Panc1 (cell line): Measurements from ENCODE around the gene ZNF583. TPM values are rescaled to one million over a fixed set of nuclear protein-coding genes. Genes with fewer than 3 reads are reported as not detected.

Source experiments
- ATAC-seq: fragments of 200-7000 bp; cut with Tn5 transposase; 2 replicates; pipeline ENCODE4 v1.9.1; 2020; ENCODE audit warnings: mild to moderate bottlenecking, moderate library complexity
- Bru-seq: library from RNA; stranded (reverse); fragments of 400-500 nt; gene quantifications from one replicate; lab custom pipeline; 2021; lab: Mats Ljungman, UMichigan
- BruChase-seq, 2 experiments: library from RNA; stranded (reverse); fragments of 400-500 nt; gene quantifications; one replicate each; lab custom pipeline; 2021; lab: Mats Ljungman, UMichigan
- BruUV-seq: library from RNA; stranded (reverse); fragments of 400-500 nt; replicated peaks from 2 replicates; lab custom pipeline; 2021; lab: Mats Ljungman, UMichigan
- CTCF ChIA-PET: fragments of 300-600 bp; sonication (Branson Sonifier 250); formaldehyde crosslinking; loops from one replicate; lab custom pipeline; 2022; ENCODE audit warnings: antibody characterized with exemption; lab: Charles Lee
- POLR2A ChIA-PET: fragments of 300-600 bp; sonication (Branson Sonifier 250); formaldehyde crosslinking; loops from one replicate; lab custom pipeline; 2022; ENCODE audit warnings: antibody characterized with exemption; lab: Charles Lee
- DNase-seq: peaks from one replicate; pipeline ENCODE4 v3.0.0-alpha.2; 2010; ENCODE audit warnings: low read depth, low spot score
- H3K27ac ChIP-seq: 2 replicates; pipeline ENCODE4 v1.5.1; 2011; ENCODE audit warnings: mild to moderate bottlenecking, low read length, inconsistent platforms
- H3K27me3 ChIP-seq: fragments of 200-500 bp; sonication (Bioruptor generic); 2 replicates; pipeline ENCODE4 v1.6.0; 2014; ENCODE audit warnings: low read length, inconsistent platforms; ENCODE audit not compliant: control insufficient read depth, insufficient read depth
- H3K36me3 ChIP-seq: fragments of 200-500 bp; sonication (Bioruptor generic); 2 replicates; pipeline ENCODE4 v1.5.1; 2014; ENCODE audit warnings: inconsistent platforms, mild to moderate bottlenecking, low read length, moderate library complexity; ENCODE audit not compliant: control insufficient read depth, insufficient read depth
- H3K4me1 ChIP-seq: 2 replicates; pipeline ENCODE4 v1.5.1; 2011; ENCODE audit warnings: inconsistent platforms, mild to moderate bottlenecking, low read length, moderate library complexity; ENCODE audit not compliant: control insufficient read depth, insufficient read depth
- H3K4me3 ChIP-seq, 2 experiments: 2 replicates each; pipeline ENCODE4 v1.5.1; 2011 to 2012; ENCODE audit warnings: low read depth in 2 of 2, low read length in 2 of 2, mild to moderate bottlenecking in 2 of 2, inconsistent platforms in 1 of 2, moderate library complexity in 1 of 2
- H3K9me3 ChIP-seq: fragments of 200-500 bp; sonication (Bioruptor generic); 2 replicates; pipeline ENCODE4 v1.5.1; 2014; ENCODE audit warnings: low read depth, mild to moderate bottlenecking, inconsistent platforms, low read length, moderate library complexity; ENCODE audit not compliant: control insufficient read depth, insufficient read depth
- POLR2AphosphoS5 ChIP-seq: IDR thresholded peaks from 2 replicates; pipeline ENCODE4 v1.6.1; 2012; ENCODE audit warnings: mild to moderate bottlenecking, low read depth, low read length, moderate library complexity
- SIN3A ChIP-seq: IDR thresholded peaks from 2 replicates; pipeline ENCODE4 v1.6.1; 2012; ENCODE audit warnings: low read depth, mild to moderate bottlenecking, low read length, moderate library complexity, borderline replicate concordance; ENCODE audit not compliant: insufficient read depth
- TCF7L2 ChIP-seq: IDR thresholded peaks from 2 replicates; pipeline ENCODE4 v1.6.1; 2011; ENCODE audit warnings: mild to moderate bottlenecking, low read depth, low read length, inconsistent platforms
- in situ Hi-C: cut with HindIII; loops from 2 replicates; pipeline ENCODE4 v1.10.0; 2016; ENCODE audit warnings: low sequenced_read_pairs, low pct_unique_long_range_greater_than_20kb
- intact Hi-C: fragments of 100-400 bp; cut with micrococcal nuclease; formaldehyde crosslinking; loops from one replicate; pipeline ENCODE4 v1.10.0; 2022; ENCODE audit not compliant: unreplicated experiment
- long read RNA-seq: library from polyadenylated mRNA; unstranded; transcript quantifications from one replicate; pipeline ENCODE4 v2.0.0, GENCODE V29; 2021; ENCODE audit not compliant: unreplicated experiment
- polyA plus RNA-seq: library from polyadenylated mRNA; unstranded; fragments of >200 nt; gene quantifications from one replicate; pipeline ENCODE4 v1.2.1, GENCODE V29; 2012; ENCODE audit warnings: missing spikeins; ENCODE audit not compliant: insufficient read length
- total RNA-seq: library from RNA; stranded (reverse); gene quantifications from one replicate; pipeline ENCODE4 v1.2.1, GENCODE V29; 2021; ENCODE audit not compliant: unreplicated experiment
- TF ChIP-seq, protein P1 (sequence below): fragments of 450-650 bp; IDR thresholded peaks from 2 replicates; pipeline ENCODE4 v1.5.1; 2017; ENCODE audit warnings: mild to moderate bottlenecking
- TF ChIP-seq, protein P2 (sequence below), 2 experiments: IDR thresholded peaks; 2 replicates each; pipeline ENCODE4 v1.6.1; 2011 to 2012; ENCODE audit warnings: low read depth in 2 of 2, control low read depth in 1 of 2, low read length in 1 of 2, mild to moderate bottlenecking in 1 of 2, moderate library complexity in 1 of 2; ENCODE audit not compliant: insufficient read depth in 1 of 2

ZNF583 gene
- 6.1 TPM for total RNA-seq
- 2.8 TPM for polyA plus RNA-seq
- percentile 64 among the genes with signal in this experiment for Bru-seq, nascent RNA
- BruChase-seq, experiment 1, labeled RNA remaining after a 2-hour chase = percentile 65 among the genes with signal in this experiment
- percentile 54 among the genes with signal in this experiment for BruChase-seq, experiment 2, labeled RNA remaining after a 6-hour chase
- long read RNA-seq, full-length matches to known transcripts = 8 of 10 reads
- long read RNA-seq, partial matches to known transcripts = 1 of 10 reads
- long read RNA-seq, other reads (novel, unspliced or antisense) = 1 of 10 reads

DNA sequence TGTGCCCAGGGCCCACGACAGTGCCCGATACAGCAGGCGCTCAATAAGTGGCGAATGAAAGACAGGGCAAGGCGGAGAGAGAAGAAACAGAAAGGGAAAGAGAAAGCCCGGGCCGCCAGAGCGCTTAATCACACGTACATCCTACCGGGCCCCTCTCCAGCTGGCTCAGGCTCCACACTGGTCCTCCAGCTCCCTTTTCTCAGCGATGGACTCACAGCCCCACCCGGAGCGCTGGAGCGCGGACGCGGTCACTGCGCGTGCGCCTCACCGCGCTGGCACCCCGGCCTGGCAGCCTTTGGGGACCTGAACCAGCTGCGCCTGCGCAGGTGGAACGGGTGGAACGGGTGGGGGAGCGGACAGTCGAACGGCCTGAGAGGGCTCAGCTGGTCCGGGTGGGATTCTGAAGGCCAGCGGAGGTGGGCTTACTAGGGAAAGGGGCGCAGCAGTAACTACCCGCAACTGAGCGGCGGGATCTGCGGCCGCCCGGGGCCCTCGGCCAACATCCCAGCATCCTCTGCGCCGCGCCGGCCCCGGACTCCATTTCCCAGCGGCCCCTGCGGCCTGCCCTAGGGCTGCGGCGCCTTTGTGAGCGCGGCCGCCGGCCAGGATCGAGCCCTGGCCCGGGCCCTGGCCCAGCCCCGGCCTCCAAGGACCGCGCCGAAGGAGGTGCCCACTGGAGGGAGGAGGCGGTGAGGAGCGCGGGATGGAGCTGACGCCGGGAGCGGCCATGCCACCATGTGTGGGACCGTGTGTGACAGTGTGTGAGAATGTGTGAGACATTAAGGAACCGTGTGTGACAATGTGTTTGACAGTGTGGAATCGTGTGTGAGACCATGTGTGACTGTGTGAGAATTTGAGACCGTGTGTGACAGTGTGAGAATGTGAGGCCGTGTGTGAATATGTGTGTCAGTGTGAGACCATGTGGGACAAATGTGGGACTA lies at the start of gene ZNF583:
TSS of gene ZNF583 (plus strand) at position 569 of the 941 bp plus-strand sequence. CDS start 2,783 bp downstream, outside the sequence.
- Histone ChIP-seq H3K4me3 (peak within 1 kb of the TSS; percentile 55 to 74), H3K27me3 (no peaks in the 10 kb centered on the region), H3K27ac (peak within 1 kb of the TSS; percentile 87), H3K36me3 (no peaks in the 10 kb centered on the region), H3K4me1 (no peaks in the 10 kb centered on the region), H3K9me3 (peaks cover 63% of the 10 kb centered on the region)
- TF ChIP-seq, protein P1, sequence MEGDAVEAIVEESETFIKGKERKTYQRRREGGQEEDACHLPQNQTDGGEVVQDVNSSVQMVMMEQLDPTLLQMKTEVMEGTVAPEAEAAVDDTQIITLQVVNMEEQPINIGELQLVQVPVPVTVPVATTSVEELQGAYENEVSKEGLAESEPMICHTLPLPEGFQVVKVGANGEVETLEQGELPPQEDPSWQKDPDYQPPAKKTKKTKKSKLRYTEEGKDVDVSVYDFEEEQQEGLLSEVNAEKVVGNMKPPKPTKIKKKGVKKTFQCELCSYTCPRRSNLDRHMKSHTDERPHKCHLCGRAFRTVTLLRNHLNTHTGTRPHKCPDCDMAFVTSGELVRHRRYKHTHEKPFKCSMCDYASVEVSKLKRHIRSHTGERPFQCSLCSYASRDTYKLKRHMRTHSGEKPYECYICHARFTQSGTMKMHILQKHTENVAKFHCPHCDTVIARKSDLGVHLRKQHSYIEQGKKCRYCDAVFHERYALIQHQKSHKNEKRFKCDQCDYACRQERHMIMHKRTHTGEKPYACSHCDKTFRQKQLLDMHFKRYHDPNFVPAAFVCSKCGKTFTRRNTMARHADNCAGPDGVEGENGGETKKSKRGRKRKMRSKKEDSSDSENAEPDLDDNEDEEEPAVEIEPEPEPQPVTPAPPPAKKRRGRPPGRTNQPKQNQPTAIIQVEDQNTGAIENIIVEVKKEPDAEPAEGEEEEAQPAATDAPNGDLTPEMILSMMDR = no peak
- TF ChIP-seq TCF7L2 (peak; percentile 99), SIN3A (0 out of 2 replicates have a peak, but pooled peaks have one; percentile 21)
- in situ Hi-C loops (no loop called here), intact Hi-C loops (no loop called here)
- POLR2A ChIA-PET = interaction anchor here (0.5 kb wide), 1 partner anchor 1847 kb away, joined by 3 read pairs; no protein-coding TSS in a partner anchor
- no TSS peak for BruUV-seq
- peak; percentile 98 for ATAC-seq
- CTCF ChIA-PET = no interaction called here
- DNase-seq = peak; percentile 71

DNA sequence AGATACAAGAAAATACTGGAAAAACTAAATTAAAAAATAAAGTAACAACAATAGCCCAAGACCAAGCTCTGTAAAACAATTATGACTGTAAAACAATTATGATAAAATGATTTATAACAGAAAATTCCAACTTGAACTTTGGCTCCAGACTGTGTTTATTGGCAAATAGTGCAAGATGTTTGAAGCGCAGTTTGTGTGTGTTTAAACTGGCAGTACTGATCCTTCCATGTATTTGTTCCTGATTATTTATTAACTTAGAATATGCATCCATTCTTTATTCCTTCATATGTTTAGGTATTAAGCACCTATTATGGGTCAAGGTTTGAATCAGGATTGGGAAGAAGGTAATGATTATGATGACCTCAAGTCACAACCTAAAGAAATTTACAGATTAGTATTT lies 48.6 kb upstream of the ZNF583 start:
- no peaks in the 10 kb centered on the region for H3K36me3 ChIP-seq
- intact Hi-C loops (no loop called here), in situ Hi-C loops (no loop called here)
- ChIA-PET POLR2A (interaction anchor here (1.0 kb wide), 1 partner anchor 41 kb away, joined by 5 read pairs; the partner anchor contains the start of gene ZSCAN5A), CTCF (no interaction called here)
- H3K27me3 ChIP-seq = no peaks in the 10 kb centered on the region
- TF ChIP-seq, protein P2, sequence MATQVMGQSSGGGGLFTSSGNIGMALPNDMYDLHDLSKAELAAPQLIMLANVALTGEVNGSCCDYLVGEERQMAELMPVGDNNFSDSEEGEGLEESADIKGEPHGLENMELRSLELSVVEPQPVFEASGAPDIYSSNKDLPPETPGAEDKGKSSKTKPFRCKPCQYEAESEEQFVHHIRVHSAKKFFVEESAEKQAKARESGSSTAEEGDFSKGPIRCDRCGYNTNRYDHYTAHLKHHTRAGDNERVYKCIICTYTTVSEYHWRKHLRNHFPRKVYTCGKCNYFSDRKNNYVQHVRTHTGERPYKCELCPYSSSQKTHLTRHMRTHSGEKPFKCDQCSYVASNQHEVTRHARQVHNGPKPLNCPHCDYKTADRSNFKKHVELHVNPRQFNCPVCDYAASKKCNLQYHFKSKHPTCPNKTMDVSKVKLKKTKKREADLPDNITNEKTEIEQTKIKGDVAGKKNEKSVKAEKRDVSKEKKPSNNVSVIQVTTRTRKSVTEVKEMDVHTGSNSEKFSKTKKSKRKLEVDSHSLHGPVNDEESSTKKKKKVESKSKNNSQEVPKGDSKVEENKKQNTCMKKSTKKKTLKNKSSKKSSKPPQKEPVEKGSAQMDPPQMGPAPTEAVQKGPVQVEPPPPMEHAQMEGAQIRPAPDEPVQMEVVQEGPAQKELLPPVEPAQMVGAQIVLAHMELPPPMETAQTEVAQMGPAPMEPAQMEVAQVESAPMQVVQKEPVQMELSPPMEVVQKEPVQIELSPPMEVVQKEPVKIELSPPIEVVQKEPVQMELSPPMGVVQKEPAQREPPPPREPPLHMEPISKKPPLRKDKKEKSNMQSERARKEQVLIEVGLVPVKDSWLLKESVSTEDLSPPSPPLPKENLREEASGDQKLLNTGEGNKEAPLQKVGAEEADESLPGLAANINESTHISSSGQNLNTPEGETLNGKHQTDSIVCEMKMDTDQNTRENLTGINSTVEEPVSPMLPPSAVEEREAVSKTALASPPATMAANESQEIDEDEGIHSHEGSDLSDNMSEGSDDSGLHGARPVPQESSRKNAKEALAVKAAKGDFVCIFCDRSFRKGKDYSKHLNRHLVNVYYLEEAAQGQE (IDR thresholded peaks at IDR 0.05; ENCODE audit: insufficient read depth in 1 of 2, low read depth in 2 of 2, low read length in 1 of 2) = no peak
- TF ChIP-seq, protein P1 = no peak
- TF ChIP-seq TCF7L2 (no peak), SIN3A (no peak), POLR2AphosphoS5 (no peak)
- DNase-seq (no peak), ATAC-seq (no peak)
- BruUV-seq = no TSS peak
- H3K4me3 ChIP-seq = no peak overlapping the region
- H3K9me3 ChIP-seq = no peaks in the 10 kb centered on the region
- no peaks in the 10 kb centered on the region for H3K4me1 ChIP-seq
- no peak overlapping the region for H3K27ac ChIP-seq
